GM19025 (cell line): ENCODE data around the gene ZNF385B.

ENCODE experiments used
- ATAC-seq: cut with Tn5 transposase; IDR thresholded peaks from one replicate; pipeline ENCODE4 v1.9.1; 2021; ENCODE audit warnings: mild to moderate bottlenecking, low read depth, moderate library complexity; ENCODE audit not compliant: unreplicated experiment

Gene ZNF385B

GRCh38 chr2:179751163-179751809 lies 110.1 kb downstream of the ZNF385B start:
- ATAC-seq, result no peak

GRCh38 chr2:179749210-179749609 lies 112.2 kb downstream of the ZNF385B start:
- ATAC-seq, result no peak

GRCh38 chr2:179746981-179747380 lies 114.4 kb downstream of the ZNF385B start:
- no peak for ATAC-seq

GRCh38 chr2:179745635-179746256 lies 115.7 kb downstream of the ZNF385B start:
- no peak for ATAC-seq

GRCh38 chr2:179744401-179744800 lies 117.0 kb downstream of the ZNF385B start:
- ATAC-seq, result no peak

- ATAC-seq, result no peak
Observed at GRCh38 chr2:179741317-179741716, 120.1 kb downstream of the ZNF385B start.

GRCh38 chr2:179729966-179730365 lies 131.4 kb downstream of the ZNF385B start:
- ATAC-seq, result no peak

- no peak for ATAC-seq
Observed at GRCh38 chr2:179726461-179727180, 134.8 kb downstream of the ZNF385B start.

- no peak for ATAC-seq
Observed at GRCh38 chr2:179724403-179724802, 137.0 kb downstream of the ZNF385B start.

GRCh38 chr2:179720173-179720772 lies 141.1 kb downstream of the ZNF385B start:
- ATAC-seq, result no peak

GRCh38 chr2:179715871-179716270 lies 145.5 kb downstream of the ZNF385B start:
- ATAC-seq, result no peak

- ATAC-seq, result no peak
Observed at GRCh38 chr2:179715196-179715595, 146.2 kb downstream of the ZNF385B start.

- ATAC-seq, result no peak
Observed at GRCh38 chr2:179712825-179713224, 148.6 kb downstream of the ZNF385B start.

- ATAC-seq, result no peak
Observed at GRCh38 chr2:179711375-179711774, 150.0 kb downstream of the ZNF385B start.

- ATAC-seq, result no peak
Observed at GRCh38 chr2:179703702-179704101, 157.7 kb downstream of the ZNF385B start.

GRCh38 chr2:179702912-179703311 lies 158.5 kb downstream of the ZNF385B start:
- no peak for ATAC-seq

GRCh38 chr2:179701524-179702110 lies 159.8 kb downstream of the ZNF385B start:
- ATAC-seq, result no peak

- ATAC-seq, result no peak
Observed at GRCh38 chr2:179695486-179695885, 165.9 kb downstream of the ZNF385B start.

GRCh38 chr2:179694963-179695362 lies 166.4 kb downstream of the ZNF385B start:
- no peak for ATAC-seq

GRCh38 chr2:179692610-179693009 lies 168.8 kb downstream of the ZNF385B start:
- no peak for ATAC-seq

- no peak for ATAC-seq
Observed at GRCh38 chr2:179692043-179692442, 169.4 kb downstream of the ZNF385B start.
